IPS-15b (cell line): ENCODE measurements around the gene CORO2B.

Experiments
- H3K27me3 ChIP-seq: one replicate; pipeline ENCODE4 v1.6.1; 2013; ENCODE audit warnings: low read length; ENCODE audit not compliant: control insufficient read depth, insufficient read depth
- H3K36me3 ChIP-seq: one replicate; pipeline ENCODE4 v1.6.1; 2013; ENCODE audit warnings: low read length; ENCODE audit not compliant: control insufficient read depth, insufficient read depth
- H3K4me1 ChIP-seq: one replicate; pipeline ENCODE4 v1.6.1; 2013; ENCODE audit warnings: mild to moderate bottlenecking, low read length; ENCODE audit not compliant: control insufficient read depth, insufficient read depth
- H3K4me3 ChIP-seq: one replicate; pipeline ENCODE4 v1.5.1; 2013; ENCODE audit warnings: low read depth, low read length
- H3K9ac ChIP-seq: one replicate; pipeline ENCODE4 v1.6.1; 2013; ENCODE audit warnings: low read depth, mild to moderate bottlenecking, low read length
- H3K9me3 ChIP-seq: one replicate; pipeline ENCODE4 v1.6.1; 2013; ENCODE audit warnings: mild to moderate bottlenecking, low read length; ENCODE audit not compliant: control insufficient read depth, insufficient read depth

The CORO2B gene

GRCh38 chr15:68630836-68631235, 52.0 kb downstream of the CORO2B start:
- H3K4me3 ChIP-seq, result no peak overlapping the region
- no peaks in the 10 kb centered on the region for H3K9me3 ChIP-seq
- H3K27me3 ChIP-seq, result no peaks in the 10 kb centered on the region
- H3K9ac ChIP-seq, result no peak overlapping the region
- no peaks in the 10 kb centered on the region for H3K36me3 ChIP-seq
- no peaks in the 10 kb centered on the region for H3K4me1 ChIP-seq

- Histone ChIP-seq H3K4me3 (no peak overlapping the region), H3K4me1 (no peaks in the 10 kb centered on the region), H3K36me3 (no peaks in the 10 kb centered on the region), H3K27me3 (no peaks in the 10 kb centered on the region), H3K9me3 (no peaks in the 10 kb centered on the region), H3K9ac (no peak overlapping the region)
Measured at GRCh38 chr15:68631601-68632051, 52.8 kb downstream of the CORO2B start.

GRCh38 chr15:68632101-68632500, 53.3 kb downstream of the CORO2B start:
- Histone ChIP-seq H3K9me3 (no peaks in the 10 kb centered on the region), H3K36me3 (no peaks in the 10 kb centered on the region), H3K27me3 (no peaks in the 10 kb centered on the region), H3K4me3 (no peak overlapping the region), H3K9ac (no peak overlapping the region), H3K4me1 (no peaks in the 10 kb centered on the region)

- no peak overlapping the region for H3K4me3 ChIP-seq
- H3K27me3 ChIP-seq, result no peaks in the 10 kb centered on the region
- no peaks in the 10 kb centered on the region for H3K36me3 ChIP-seq
- no peaks in the 10 kb centered on the region for H3K4me1 ChIP-seq
- no peak overlapping the region for H3K9ac ChIP-seq
- no peaks in the 10 kb centered on the region for H3K9me3 ChIP-seq
Measured at GRCh38 chr15:68633231-68634121, 54.7 kb downstream of the CORO2B start.

GRCh38 chr15:68634122-68634482, 55.3 kb downstream of the CORO2B start:
- Histone ChIP-seq H3K9ac (no peak overlapping the region), H3K36me3 (no peaks in the 10 kb centered on the region), H3K27me3 (no peaks in the 10 kb centered on the region), H3K4me1 (no peaks in the 10 kb centered on the region), H3K4me3 (no peak overlapping the region), H3K9me3 (no peaks in the 10 kb centered on the region)

- H3K36me3 ChIP-seq, result no peaks in the 10 kb centered on the region
- H3K27me3 ChIP-seq, result no peaks in the 10 kb centered on the region
- H3K4me3 ChIP-seq, result no peak overlapping the region
- H3K9me3 ChIP-seq, result no peaks in the 10 kb centered on the region
- no peaks in the 10 kb centered on the region for H3K4me1 ChIP-seq
- no peak overlapping the region for H3K9ac ChIP-seq
Measured at GRCh38 chr15:68634531-68634930, 55.7 kb downstream of the CORO2B start.

GRCh38 chr15:68635141-68635540, 56.3 kb downstream of the CORO2B start:
- Histone ChIP-seq H3K9me3 (no peaks in the 10 kb centered on the region), H3K27me3 (no peaks in the 10 kb centered on the region), H3K9ac (no peak overlapping the region), H3K36me3 (no peaks in the 10 kb centered on the region), H3K4me1 (no peaks in the 10 kb centered on the region), H3K4me3 (no peak overlapping the region)

GRCh38 chr15:68636256-68636655, 57.5 kb downstream of the CORO2B start:
- H3K9me3 ChIP-seq, result no peaks in the 10 kb centered on the region
- no peaks in the 10 kb centered on the region for H3K36me3 ChIP-seq
- H3K4me1 ChIP-seq, result peaks cover 1% of the 10 kb centered on the region
- H3K4me3 ChIP-seq, result no peak overlapping the region
- no peaks in the 10 kb centered on the region for H3K27me3 ChIP-seq
- H3K9ac ChIP-seq, result no peak overlapping the region

GRCh38 chr15:68637767-68638404, 59.1 kb downstream of the CORO2B start:
- Histone ChIP-seq H3K27me3 (no peaks in the 10 kb centered on the region), H3K4me3 (no peak overlapping the region), H3K9ac (no peak overlapping the region), H3K4me1 (peaks cover 2% of the 10 kb centered on the region), H3K36me3 (no peaks in the 10 kb centered on the region), H3K9me3 (no peaks in the 10 kb centered on the region)

- Histone ChIP-seq H3K4me3 (no peak overlapping the region), H3K9me3 (no peaks in the 10 kb centered on the region), H3K36me3 (no peaks in the 10 kb centered on the region), H3K9ac (no peak overlapping the region), H3K27me3 (no peaks in the 10 kb centered on the region), H3K4me1 (peaks cover 2% of the 10 kb centered on the region)
Measured at GRCh38 chr15:68638953-68639515, 60.2 kb downstream of the CORO2B start.

GRCh38 chr15:68639926-68640600, 61.3 kb downstream of the CORO2B start:
- peaks cover 2% of the 10 kb centered on the region for H3K4me1 ChIP-seq
- H3K36me3 ChIP-seq, result no peaks in the 10 kb centered on the region
- no peaks in the 10 kb centered on the region for H3K27me3 ChIP-seq
- no peak overlapping the region for H3K4me3 ChIP-seq
- H3K9me3 ChIP-seq, result no peaks in the 10 kb centered on the region
- H3K9ac ChIP-seq, result no peak overlapping the region
